GM13977 (cell line): Measurements from ENCODE around the gene ANKRD9.

Experiments
- DNase-seq: peaks from one replicate; pipeline ENCODE4 v3.0.0; 2012; ENCODE audit warnings: low spot score
- in situ Hi-C: fragments of 300-500 bp; cut with MboI; formaldehyde crosslinking; loops from one replicate; pipeline ENCODE4 v1.12.0; 2022; ENCODE audit warnings: low sequenced_read_pairs, low pct_unique_long_range_greater_than_20kb, mixed read lengths, inconsistent platforms; ENCODE audit not compliant: unreplicated experiment
- TF ChIP-seq, protein P1 (sequence below): IDR thresholded peaks from 2 replicates; pipeline ENCODE4 v1.5.1; 2012; ENCODE audit warnings: mild to moderate bottlenecking, control low read depth; ENCODE audit not compliant: insufficient read depth; ENCODE audit errors: extremely low read depth, missing control alignments

Gene ANKRD9

DNA sequence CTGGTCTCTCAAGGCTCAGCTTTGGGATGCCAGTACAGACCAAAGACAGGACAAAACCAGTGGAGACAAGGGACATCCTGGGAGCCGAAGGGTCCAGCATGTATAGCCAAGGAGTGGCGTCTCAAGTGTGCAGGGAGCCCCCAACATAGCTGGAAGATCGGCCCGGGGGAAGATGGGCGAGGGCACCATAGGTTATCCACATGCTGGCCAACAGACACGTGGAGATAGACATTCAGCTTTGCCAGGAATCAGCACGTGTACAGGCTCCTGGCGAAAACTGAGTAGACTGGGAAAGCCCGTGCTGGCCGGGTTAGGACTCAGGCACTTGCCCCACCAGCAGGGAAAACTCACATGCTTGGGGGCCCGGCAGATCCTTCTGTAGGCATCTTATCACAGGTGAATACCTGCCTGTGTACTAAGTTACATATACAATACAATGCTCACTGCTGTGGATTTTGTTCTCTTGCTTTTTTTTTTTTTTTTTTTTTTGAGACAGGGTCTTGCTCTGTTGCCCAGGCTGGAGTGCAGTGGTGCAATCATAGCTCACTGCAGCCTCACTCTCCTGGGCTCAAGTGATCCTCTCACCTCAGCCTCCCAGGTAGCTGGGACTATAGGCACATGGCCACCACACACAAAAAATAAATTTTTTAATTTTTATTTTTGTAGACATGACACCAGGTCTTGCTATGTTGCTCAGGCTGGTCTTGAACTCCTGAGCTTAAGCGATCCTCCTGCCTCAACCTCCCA, 5.6 kb upstream of the ANKRD9 start:
- in situ Hi-C loops: no loop called here
- TF ChIP-seq, protein P1, sequence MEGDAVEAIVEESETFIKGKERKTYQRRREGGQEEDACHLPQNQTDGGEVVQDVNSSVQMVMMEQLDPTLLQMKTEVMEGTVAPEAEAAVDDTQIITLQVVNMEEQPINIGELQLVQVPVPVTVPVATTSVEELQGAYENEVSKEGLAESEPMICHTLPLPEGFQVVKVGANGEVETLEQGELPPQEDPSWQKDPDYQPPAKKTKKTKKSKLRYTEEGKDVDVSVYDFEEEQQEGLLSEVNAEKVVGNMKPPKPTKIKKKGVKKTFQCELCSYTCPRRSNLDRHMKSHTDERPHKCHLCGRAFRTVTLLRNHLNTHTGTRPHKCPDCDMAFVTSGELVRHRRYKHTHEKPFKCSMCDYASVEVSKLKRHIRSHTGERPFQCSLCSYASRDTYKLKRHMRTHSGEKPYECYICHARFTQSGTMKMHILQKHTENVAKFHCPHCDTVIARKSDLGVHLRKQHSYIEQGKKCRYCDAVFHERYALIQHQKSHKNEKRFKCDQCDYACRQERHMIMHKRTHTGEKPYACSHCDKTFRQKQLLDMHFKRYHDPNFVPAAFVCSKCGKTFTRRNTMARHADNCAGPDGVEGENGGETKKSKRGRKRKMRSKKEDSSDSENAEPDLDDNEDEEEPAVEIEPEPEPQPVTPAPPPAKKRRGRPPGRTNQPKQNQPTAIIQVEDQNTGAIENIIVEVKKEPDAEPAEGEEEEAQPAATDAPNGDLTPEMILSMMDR: no peak
- no peak for DNase-seq

DNA sequence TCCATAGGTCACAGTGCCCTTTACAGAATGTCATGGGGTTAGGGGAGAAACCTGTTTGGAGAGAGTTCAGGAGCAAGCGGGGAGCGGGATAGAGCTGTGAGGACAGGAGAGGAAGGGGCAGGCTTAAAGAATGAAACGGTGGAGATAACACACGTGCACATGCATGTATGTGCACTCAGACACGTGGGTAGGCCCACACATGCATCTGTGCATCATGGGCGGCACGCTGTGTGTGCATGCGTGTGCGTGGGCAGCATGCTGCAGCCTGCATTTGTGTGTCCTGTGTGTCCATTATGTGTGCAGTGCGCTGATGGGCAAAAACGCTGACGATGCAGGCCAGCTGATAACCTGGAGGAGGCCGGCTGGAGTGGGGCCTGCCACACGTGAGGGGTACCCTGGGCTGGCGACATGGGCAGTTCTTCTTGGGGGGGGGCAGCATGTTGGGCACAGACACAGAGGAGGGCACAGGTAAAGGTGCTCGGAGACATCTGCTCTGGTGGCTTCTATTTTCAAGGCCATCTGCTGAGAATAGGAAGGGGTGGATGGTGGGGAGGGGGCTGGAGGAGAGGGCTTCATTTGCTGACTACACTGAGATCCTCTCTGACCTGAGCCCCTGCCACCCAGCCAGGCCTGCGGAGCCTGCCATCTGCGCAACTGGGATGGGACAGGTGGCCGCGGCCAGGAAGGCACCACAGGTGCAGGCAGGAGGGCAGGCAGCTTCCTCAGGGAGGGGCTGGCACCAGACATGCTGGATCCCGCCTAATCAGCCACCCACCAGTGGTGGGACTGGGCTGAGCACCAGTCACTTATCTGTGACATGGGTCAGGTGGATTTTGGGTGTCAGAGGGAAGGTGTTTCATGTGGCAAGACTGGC, 4.6 kb upstream of the ANKRD9 start:
- TF ChIP-seq, protein P1: no peak
- DNase-seq: no peak
- in situ Hi-C loops: no loop called here

DNA sequence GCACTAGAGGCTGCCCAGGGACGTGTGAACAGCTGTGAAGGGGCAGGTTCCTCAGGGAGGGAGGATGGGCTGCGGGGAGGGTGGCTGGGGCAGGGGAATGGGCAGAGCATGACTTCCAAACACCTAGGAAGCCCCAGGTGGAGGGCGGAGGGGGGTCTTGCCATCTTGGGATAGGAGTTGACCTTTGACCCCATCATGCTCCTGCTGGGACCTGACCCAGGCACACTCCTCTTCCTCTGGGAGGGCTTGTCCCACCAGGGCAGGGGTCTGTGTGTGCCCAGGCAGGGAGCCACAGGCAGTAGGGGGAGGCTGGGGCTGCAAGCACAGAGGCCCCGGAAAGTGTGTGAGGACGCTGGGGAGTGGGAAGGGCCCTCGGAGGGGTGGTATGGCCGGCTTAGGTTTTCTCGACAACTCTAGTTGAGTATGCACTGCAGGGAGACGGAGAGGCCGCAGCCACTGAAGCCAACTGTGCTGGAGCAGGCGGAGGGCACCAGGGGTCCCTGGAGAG, 3.3 kb upstream of the ANKRD9 start:
- in situ Hi-C loops: no loop called here
- TF ChIP-seq, protein P1: no peak
- DNase-seq: no peak

DNA sequence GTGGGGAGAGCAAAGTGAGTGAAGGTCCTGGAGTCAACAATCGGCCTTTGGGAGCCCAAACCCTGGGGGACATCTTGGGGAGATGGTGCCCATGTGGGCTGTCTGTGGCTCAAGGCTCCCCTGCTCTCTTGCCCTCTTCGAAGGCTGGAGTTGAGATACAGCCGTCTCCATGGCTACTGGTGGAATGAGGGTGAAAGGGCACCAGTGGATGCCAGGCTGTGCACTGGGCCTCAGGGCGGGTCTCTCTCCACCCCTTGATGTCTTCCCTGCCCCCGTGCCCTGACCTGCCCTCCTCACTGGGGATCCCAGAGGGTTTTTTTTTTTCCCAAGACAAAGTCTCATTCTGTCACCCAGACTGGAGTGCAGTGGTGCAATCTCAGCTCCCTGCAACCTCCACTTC, 2.0 kb upstream of the ANKRD9 start:
- in situ Hi-C loops: no loop called here
- TF ChIP-seq, protein P1: no peak
- no peak for DNase-seq

DNA sequence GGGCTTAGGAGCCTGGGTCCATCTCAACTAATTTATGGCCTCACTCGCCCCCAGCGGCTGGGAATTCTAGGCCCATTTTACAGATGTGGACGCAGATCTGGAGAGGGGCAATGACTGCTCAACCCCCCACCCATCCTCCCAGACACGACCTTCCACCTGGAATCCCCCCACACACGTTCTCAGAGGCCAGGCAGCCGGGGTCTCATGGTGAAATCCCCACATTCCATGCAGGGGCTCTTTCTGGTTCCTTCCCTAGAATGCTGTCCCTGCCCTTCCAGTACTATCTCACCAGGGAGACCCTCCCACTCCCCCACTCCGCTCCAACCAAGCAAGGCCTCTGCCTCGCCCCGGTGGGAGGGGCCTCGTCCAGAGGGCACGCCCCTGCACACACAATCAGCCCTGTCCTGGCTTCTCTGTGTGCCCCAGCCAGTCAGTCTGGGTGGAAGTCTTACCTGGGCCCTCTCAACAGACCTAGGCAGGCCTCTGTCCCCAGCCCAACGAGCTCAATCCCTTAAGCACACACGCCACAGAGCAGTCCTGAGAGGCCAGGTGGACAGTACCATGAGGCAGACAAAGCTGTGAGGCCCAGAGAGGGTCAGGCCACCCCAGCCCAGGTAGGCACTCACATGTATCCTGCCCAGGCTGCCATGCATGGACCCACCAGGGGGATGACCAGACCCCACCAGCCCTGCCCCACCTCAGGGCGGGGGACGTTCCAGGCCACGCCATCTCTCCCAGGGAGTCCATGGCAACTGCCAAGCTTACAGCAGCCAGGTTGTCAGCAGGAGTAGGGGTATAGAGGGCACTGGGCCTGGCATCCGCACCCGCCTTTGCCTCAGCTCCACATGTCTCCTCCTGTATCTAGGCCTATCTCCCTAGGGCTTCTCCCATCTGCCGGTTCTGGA, 1.3 kb upstream of the ANKRD9 start:
- TF ChIP-seq, protein P1: no peak
- peak; percentile 44 for DNase-seq
- in situ Hi-C loops: no loop called here
